A673 (cell line): ENCODE measurements around the gene SLC25A6. TPM values are rescaled to one million over a fixed set of nuclear protein-coding genes. Genes with fewer than 3 reads are reported as not detected.

Experiments used
- BruUV-seq: library from RNA; stranded (reverse); fragments of 400-500 nt; replicated peaks from 2 replicates; lab custom pipeline; 2021; lab: Mats Ljungman, UMichigan
- CTCF ChIA-PET: fragments of 300-600 bp; sonication (Branson Sonifier 250); formaldehyde crosslinking; loops from one replicate; lab custom pipeline; 2022; ENCODE audit warnings: antibody characterized with exemption; lab: Charles Lee
- POLR2A ChIA-PET: fragments of 300-600 bp; sonication (Branson Sonifier 250); formaldehyde crosslinking; loops from one replicate; lab custom pipeline; 2022; ENCODE audit warnings: antibody characterized with exemption; ENCODE audit not compliant: low non-redundant PET; lab: Charles Lee
- DNase-seq: peaks from one replicate; pipeline ENCODE4 v3.0.0-alpha.2; 2015; ENCODE audit warnings: low spot score
- H3K27ac ChIP-seq: fragments of 200-600 bp; sonication (generic); 2 replicates; pipeline ENCODE4 v1.5.1; 2016; ENCODE audit warnings: mixed run types, low read depth, mild to moderate bottlenecking, mixed read lengths, antibody characterized with exemption, low read length; ENCODE audit not compliant: poor library complexity, severe bottlenecking
- H3K27me3 ChIP-seq: fragments of 200-600 bp; sonication (generic); replicated peaks from 2 replicates; pipeline ENCODE4 v1.6.1; 2017; ENCODE audit warnings: mixed run types, low read depth, mild to moderate bottlenecking, mixed read lengths, antibody characterized with exemption, low read length; ENCODE audit not compliant: insufficient read depth, poor library complexity
- H3K36me3 ChIP-seq: fragments of 200-600 bp; sonication (generic); 2 replicates; pipeline ENCODE4 v1.6.1; 2016; ENCODE audit warnings: mixed run types, mild to moderate bottlenecking, mixed read lengths, antibody characterized with exemption, low read length; ENCODE audit not compliant: insufficient read depth, poor library complexity, severe bottlenecking
- H3K4me1 ChIP-seq: fragments of 200-600 bp; sonication (generic); 2 replicates; pipeline ENCODE4 v1.6.1; 2017; ENCODE audit warnings: mixed run types, mild to moderate bottlenecking, mixed read lengths, antibody characterized with exemption, low read length; ENCODE audit not compliant: insufficient read depth, poor library complexity, severe bottlenecking
- H3K4me3 ChIP-seq: fragments of 200-600 bp; sonication (generic); 2 replicates; pipeline ENCODE4 v1.5.1; 2016; ENCODE audit warnings: low read depth, mixed run types, mild to moderate bottlenecking, mixed read lengths, low read length; ENCODE audit not compliant: poor library complexity, severe bottlenecking
- H3K9me3 ChIP-seq: fragments of 200-600 bp; sonication (generic); 2 replicates; pipeline ENCODE4 v1.6.1; 2016; ENCODE audit warnings: mixed run types, low read depth, mild to moderate bottlenecking, mixed read lengths, antibody characterized with exemption, low read length; ENCODE audit not compliant: poor library complexity, severe bottlenecking
- CTCF ChIP-seq: fragments of 300-800, 200-600 bp; sonication (generic); conservative IDR thresholded peaks from 2 replicates; pipeline ENCODE4 v1.5.1; 2017; ENCODE audit warnings: low read depth, mild to moderate bottlenecking, antibody characterized with exemption, low read length, moderate library complexity, mixed read lengths
- EZH2 ChIP-seq: fragments of 200-600 bp; sonication (generic); IDR thresholded peaks from 2 replicates; pipeline ENCODE4 v1.6.1; 2017; ENCODE audit warnings: borderline replicate concordance, low read depth, mild to moderate bottlenecking, mixed read lengths, antibody characterized with exemption, low read length; ENCODE audit not compliant: poor library complexity, severe bottlenecking
- intact Hi-C: fragments of 100-400 bp; cut with micrococcal nuclease; formaldehyde crosslinking; loops from one replicate; pipeline ENCODE4 v1.10.0; 2022; ENCODE audit not compliant: unreplicated experiment
- total RNA-seq: library from RNA; stranded (reverse); gene quantifications from 2 replicates; pipeline ENCODE4 v1.2.3, GENCODE V29; 2021

SLC25A6 gene
- total RNA-seq, 1 experiment from 2014 or later = 423 TPM

DNA sequence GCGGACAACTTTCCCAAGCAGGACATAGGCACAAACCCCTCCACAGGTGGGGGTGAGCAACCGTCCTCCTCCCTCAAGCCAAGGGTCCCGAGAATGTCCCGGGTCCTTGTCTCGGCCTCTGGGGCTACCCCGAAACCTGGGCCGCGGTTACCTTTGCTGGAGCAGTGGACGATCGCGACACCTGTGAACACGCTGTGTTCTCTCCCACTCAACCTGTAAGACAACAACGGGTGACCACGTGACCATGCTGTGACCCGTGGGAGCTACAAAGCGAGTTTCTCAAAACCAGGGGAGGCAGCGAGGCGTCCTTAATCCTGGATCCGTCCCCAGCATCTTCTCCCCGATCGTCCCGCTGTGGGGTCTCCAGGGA lies 42.9 kb upstream of the SLC25A6 start:
- DNase-seq = no peak
- CTCF ChIA-PET = no interaction called here
- Histone ChIP-seq H3K9me3 (no peaks in the 10 kb centered on the region), H3K27ac (no peak overlapping the region), H3K4me3 (no peak overlapping the region), H3K4me1 (no peaks in the 10 kb centered on the region), H3K36me3 (peaks cover 5% of the 10 kb centered on the region), H3K27me3 (no peaks in the 10 kb centered on the region)
- TF ChIP-seq CTCF (no peak), EZH2 (no peak)
- no TSS peak for BruUV-seq
- POLR2A ChIA-PET = no interaction called here
- intact Hi-C loops = no loop called here

GRCh38 chrX:1433646-1434357 lies 41.9 kb upstream of the SLC25A6 start:
- no TSS peak for BruUV-seq
- Histone ChIP-seq H3K4me1 (no peaks in the 10 kb centered on the region), H3K9me3 (no peaks in the 10 kb centered on the region), H3K27me3 (no peaks in the 10 kb centered on the region), H3K36me3 (peaks cover 5% of the 10 kb centered on the region), H3K4me3 (no peak overlapping the region), H3K27ac (no peak overlapping the region)
- POLR2A ChIA-PET = no interaction called here
- no peak for DNase-seq
- TF ChIP-seq EZH2 (no peak), CTCF (no peak)
- CTCF ChIA-PET = no interaction called here
- intact Hi-C loops = no loop called here

GRCh38 chrX:1430451-1430850 lies 38.5 kb upstream of the SLC25A6 start:
- no peak overlapping the region for H3K27ac ChIP-seq
- BruUV-seq = no TSS peak
- DNase-seq = no peak
- CTCF ChIA-PET = no interaction called here
- no peaks in the 10 kb centered on the region for H3K27me3 ChIP-seq
- POLR2A ChIA-PET = no interaction called here
- TF ChIP-seq EZH2 (no peak), CTCF (no peak)
- no peaks in the 10 kb centered on the region for H3K4me1 ChIP-seq
- peaks cover 2% of the 10 kb centered on the region for H3K36me3 ChIP-seq
- intact Hi-C loops = no loop called here
- no peaks in the 10 kb centered on the region for H3K9me3 ChIP-seq
- no peak overlapping the region for H3K4me3 ChIP-seq
